HepG2 (cell line): Measurements from ENCODE around the gene RITA1. TPM values are rescaled to one million over a fixed set of nuclear protein-coding genes. Genes with fewer than 3 reads are reported as not detected.

Experiments
- ATAC-seq: fragments of 200-7000 bp; cut with Tn5 transposase; 3 replicates; pipeline ENCODE4 v1.9.1; 2020; ENCODE audit warnings: mild to moderate bottlenecking, moderate library complexity
- BruUV-seq: library from RNA; stranded (reverse); fragments of 400-500 nt; replicated peaks from 2 replicates; lab custom pipeline; 2021; lab: Mats Ljungman, UMichigan
- CTCF ChIA-PET: fragments of 300-600 bp; formaldehyde crosslinking; extraction: SDS; loops from one replicate; lab custom pipeline; 2021; ENCODE audit warnings: low total read pairs, inconsistent platforms, low intra/inter-chr PET ratio; lab: Yijun Ruan, JAX
- POLR2A ChIA-PET: fragments of 350-600 bp; sonication (Branson Sonifier 250); formaldehyde crosslinking; loops from one replicate; lab custom pipeline; 2020; ENCODE audit warnings: antibody characterized with exemption, inconsistent platforms; lab: Yijun Ruan, JAX
- DNase-seq: peaks from one replicate; pipeline ENCODE4 v3.0.0-alpha.2; 2015; ENCODE audit warnings: low spot score
- FAIRE-seq: peaks from 3 replicates; lab custom pipeline; 2011; peaks lifted over from hg19 to GRCh38; lab: Jason Lieb, UNC
- H2AFZ ChIP-seq: one replicate; pipeline ENCODE4 v1.6.1; 2011; ENCODE audit warnings: low read length, inconsistent platforms
- H3K27ac ChIP-seq: fragments of 300-600 bp; 3 replicates; pipeline ENCODE4 v1.8.0; 2011; ENCODE audit warnings: mixed run types, mild to moderate bottlenecking, mixed read lengths, low read length, inconsistent platforms; ENCODE audit not compliant: insufficient read depth; ENCODE audit errors: extremely low read length
- H3K27me3 ChIP-seq, 2 experiments: fragments of 200-600 bp in 1 of 2; 2 replicates in 1 of 2; 3 replicates in 1 of 2; pipeline versions ENCODE4 v1.6.0 to v1.8.0; 2011; ENCODE audit warnings: low read length in 2 of 2, mild to moderate bottlenecking in 2 of 2, moderate library complexity in 2 of 2, inconsistent platforms in 1 of 2; ENCODE audit not compliant: insufficient read depth in 2 of 2, control insufficient read depth in 1 of 2
- H3K36me3 ChIP-seq, 2 experiments: fragments of 200-600 bp in 1 of 2; replicated peaks in 1 of 2; 2 replicates in 1 of 2; 3 replicates in 1 of 2; pipeline versions ENCODE4 v1.5.1 to v1.8.0; 2011; ENCODE audit warnings: low read length in 2 of 2, inconsistent platforms in 1 of 2; ENCODE audit not compliant: insufficient read depth in 2 of 2, control insufficient read depth in 1 of 2
- H3K4me1 ChIP-seq: 2 replicates; pipeline ENCODE4 v1.5.1; 2012; ENCODE audit warnings: low read length, inconsistent platforms; ENCODE audit not compliant: insufficient read depth
- H3K4me2 ChIP-seq: 2 replicates; pipeline ENCODE4 v1.6.0; 2011; ENCODE audit warnings: low read depth, low read length, inconsistent platforms
- H3K4me3 ChIP-seq, 3 experiments: fragments of 200-600 bp in 1 of 3; sonication (generic), shearing (Covaris generic) in 1 of 3; replicated peaks in 1 of 3; 2 replicates each; pipeline ENCODE4 v1.5.1; 2011 to 2016; ENCODE audit warnings: low read length in 3 of 3, inconsistent platforms in 2 of 3, low read depth in 2 of 3, mild to moderate bottlenecking in 2 of 3, control low read depth in 1 of 3, mixed read lengths in 1 of 3; ENCODE audit not compliant: insufficient read depth in 1 of 3
- H3K79me2 ChIP-seq: one replicate; pipeline ENCODE4 v1.6.1; 2011; ENCODE audit warnings: low read length, inconsistent platforms; ENCODE audit not compliant: insufficient read depth
- H3K9ac ChIP-seq: 2 replicates; pipeline ENCODE4 v1.6.0; 2011; ENCODE audit warnings: mild to moderate bottlenecking, low read depth, low read length, inconsistent platforms; ENCODE audit not compliant: insufficient read depth
- H3K9me3 ChIP-seq: 2 replicates; pipeline ENCODE4 v1.5.1; 2012; ENCODE audit warnings: mild to moderate bottlenecking, low read length
- H4K20me1 ChIP-seq: 2 replicates; pipeline ENCODE4 v1.6.0; 2011; ENCODE audit warnings: inconsistent platforms, mild to moderate bottlenecking, low read length, moderate library complexity; ENCODE audit not compliant: insufficient read depth
- CCAR2 ChIP-seq: fragments of 200-400 bp; formaldehyde crosslinking; optimal IDR thresholded peaks from 2 replicates; pipeline ENCODE3; 2018; ENCODE audit warnings: low read depth, mild to moderate bottlenecking, low read length, moderate library complexity
- FOXK1 ChIP-seq: sonication (generic); formaldehyde crosslinking; IDR thresholded peaks from 2 replicates; pipeline ENCODE4 v1.4.0; 2020; ENCODE audit warnings: low read depth, missing genetic modification reagents, borderline replicate concordance
- NR2F2 ChIP-seq: IDR thresholded peaks from 2 replicates; pipeline ENCODE4 v1.6.1; 2012; ENCODE audit warnings: low read depth, inconsistent platforms, borderline replicate concordance
- NR2F6 ChIP-seq, 2 experiments: IDR thresholded peaks; 2 replicates each; pipeline ENCODE4 v1.6.1; 2016; ENCODE audit warnings: antibody characterized with exemption in 1 of 2, mild to moderate bottlenecking in 1 of 2
- RBAK ChIP-seq: sonication (generic); formaldehyde crosslinking; IDR thresholded peaks from 2 replicates; pipeline ENCODE4 v1.5.1; 2020; ENCODE audit warnings: mild to moderate bottlenecking, missing genetic modification reagents
- RFX3 ChIP-seq: IDR thresholded peaks from 2 replicates; pipeline ENCODE4 v1.6.1; 2016; ENCODE audit warnings: missing biosample characterization, missing genetic modification reagents
- SP5 ChIP-seq: IDR thresholded peaks from 2 replicates; pipeline ENCODE4 v1.6.1; 2016; ENCODE audit warnings: low read depth, borderline replicate concordance
- ZMYM2 ChIP-seq: sonication (generic); formaldehyde crosslinking; IDR thresholded peaks from 2 replicates; pipeline ENCODE4 v1.8.0; 2022; ENCODE audit warnings: mild to moderate bottlenecking, missing genetic modification reagents
- ZNF24 ChIP-seq: fragments of 450-650 bp; IDR thresholded peaks from 2 replicates; pipeline ENCODE4 v1.6.1; 2017; ENCODE audit warnings: antibody characterized with exemption, mild to moderate bottlenecking
- ZNF274 ChIP-seq: sonication (generic); formaldehyde crosslinking; IDR thresholded peaks from 2 replicates; pipeline ENCODE4 v1.5.1; 2020; ENCODE audit warnings: mild to moderate bottlenecking, missing genetic modification reagents
- ZNF335 ChIP-seq: sonication (generic); formaldehyde crosslinking; IDR thresholded peaks from 2 replicates; pipeline ENCODE4 v1.4.0; 2020; ENCODE audit warnings: missing genetic modification reagents
- ZNF570 ChIP-seq: sonication (generic); formaldehyde crosslinking; IDR thresholded peaks from 2 replicates; pipeline ENCODE4 v1.4.0; 2020; ENCODE audit warnings: mild to moderate bottlenecking, missing genetic modification reagents, borderline replicate concordance
- ZNF709 ChIP-seq: sonication (generic); formaldehyde crosslinking; IDR thresholded peaks from 2 replicates; pipeline ENCODE4 v1.5.0; 2020; ENCODE audit warnings: mild to moderate bottlenecking, missing genetic modification reagents
- ZNF773 ChIP-seq: sonication (generic); formaldehyde crosslinking; IDR thresholded peaks from 2 replicates; pipeline ENCODE4 v1.4.0; 2020; ENCODE audit warnings: missing genetic modification reagents, borderline replicate concordance
- WGBS: methylation state at CpG from one replicate; pipeline ENCODE4 v1.1.6; 2017; ENCODE audit warnings: low lambda C conversion rate; 5-methylcytosine and 5-hydroxymethylcytosine counted together
- in situ Hi-C: cut with HindIII; loops from 2 replicates; pipeline ENCODE4 v1.10.0; 2017; ENCODE audit warnings: low pct_unique_long_range_greater_than_20kb; ENCODE audit not compliant: extremely low pct_ligation_motif_present
- intact Hi-C: fragments of 100-400 bp; cut with micrococcal nuclease; formaldehyde crosslinking; loops from one replicate; pipeline ENCODE4 v1.10.0; 2022; ENCODE audit not compliant: unreplicated experiment
- polyA plus RNA-seq, 8 experiments: library from polyadenylated mRNA; depleted of rRNA in 3 of 8; stranded (reverse) in 7 of 8; unstranded in 1 of 8; fragments of >200 nt; fragmentation: Illumina TruSeq in 4 of 8; extraction: Trizol in 4 of 8; gene quantifications; 2 replicates each; pipeline versions ENCODE4 v1.2.1 to v1.2.3, GENCODE V29; 2011 to 2016; ENCODE audit warnings: low read depth in 4 of 8, missing spikeins in 1 of 8, mixed read lengths in 1 of 8; ENCODE audit not compliant: insufficient read depth in 1 of 8
- total RNA-seq, 5 experiments: library from RNA; depleted of rRNA; stranded (reverse); fragments of >200 nt; fragmentation: Illumina TruSeq; extraction: Trizol; gene quantifications; 2 replicates each; pipeline ENCODE4 v1.2.3, GENCODE V29; 2016; ENCODE audit warnings: low read depth in 1 of 5
- TF ChIP-seq, protein P1 (sequence below): IDR thresholded peaks from 2 replicates; pipeline ENCODE4 v1.6.1; 2016; ENCODE audit warnings: control low read depth
- TF ChIP-seq, protein P2 (sequence below): IDR thresholded peaks from 2 replicates; pipeline ENCODE4 v1.6.1; 2012; ENCODE audit warnings: low read depth, low read length, improper control_type of control experiment

RITA1 gene
- total and polyA plus RNA-seq, 2 of the 13 experiments (the other 11 are each of a cell fraction or from before 2014, with no cell fraction given) = 12.4 to 28.9 TPM

DNA sequence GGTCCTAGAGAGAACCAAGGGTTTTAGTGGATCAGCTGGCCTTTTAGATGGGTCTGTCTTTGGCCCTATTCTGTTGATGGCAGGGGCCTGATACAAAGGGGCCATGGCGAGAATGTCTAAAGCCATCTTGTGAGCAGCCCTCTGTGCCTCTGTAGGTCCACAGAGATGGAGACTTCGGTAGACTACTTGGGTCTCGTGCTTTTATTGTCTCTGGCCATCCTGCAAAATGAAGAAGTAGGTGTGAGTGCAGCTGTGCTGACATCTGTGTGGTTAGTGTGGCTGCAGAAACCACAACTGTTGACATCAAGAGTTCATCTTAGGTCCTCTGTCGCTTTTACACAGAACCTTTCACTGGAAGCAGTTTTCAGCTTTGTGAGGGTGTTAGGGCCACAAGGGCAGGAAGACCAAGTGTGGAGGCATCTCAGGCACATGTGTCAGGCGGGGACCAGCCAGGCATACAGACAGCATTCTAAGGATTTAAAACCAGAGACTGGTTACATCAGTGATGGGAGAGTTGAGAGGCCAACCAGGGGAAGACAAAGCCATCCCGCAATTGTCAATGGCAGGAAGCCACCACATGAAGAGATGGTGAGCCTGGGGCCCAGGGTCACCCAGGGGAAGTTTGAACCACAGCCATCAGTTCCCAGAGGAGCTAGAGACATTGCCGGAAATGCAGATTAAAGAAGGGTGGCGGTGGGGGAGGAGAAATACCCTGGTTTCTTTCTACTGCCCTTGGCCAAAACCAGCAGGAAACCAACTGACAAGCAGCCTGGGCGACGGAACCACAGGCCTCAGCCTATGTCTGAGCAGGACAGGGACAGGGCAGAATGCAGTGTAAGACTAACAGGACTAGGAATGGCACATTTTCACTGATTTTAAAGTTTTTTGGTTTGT, 22.8 kb downstream of the RITA1 start:
- ChIA-PET CTCF (no interaction called here), POLR2A (interaction anchor here (0.6 to 3.8 kb wide), 4 partner anchors 13 to 37 kb away, joined by 3 to 39 read pairs (median 5); partner anchors contain the start of genes DDX54 and TPCN1)
- Histone ChIP-seq H3K79me2 (no peaks in the 10 kb centered on the region), H2AFZ (no peak overlapping the region), H3K36me3 (no peaks in the 10 kb centered on the region), H3K27ac (no peak overlapping the region), H3K9me3 (no peaks in the 10 kb centered on the region), H4K20me1 (no peaks in the 10 kb centered on the region), H3K4me3 (no peak overlapping the region), H3K4me1 (peaks cover 49% of the 10 kb centered on the region), H3K9ac (no peak overlapping the region), H3K27me3 (no peaks in the 10 kb centered on the region), H3K4me2 (peak overlapping the region; percentile 19; the same call in 1 of the 2 replicates)
- DNase-seq = no peak
- no peak for FAIRE-seq
- peak; percentile 34; the same call in 2 of the 3 replicates for ATAC-seq
- WGBS = 74% methylated on average over 10 of the region's 10 CpGs
- BruUV-seq = no TSS peak
- in situ Hi-C loops (no loop called here), intact Hi-C loops (no loop called here)
- TF ChIP-seq RFX3 (CRISPR knock-in tag) (no peak), CCAR2 (no peak), FOXK1 (CRISPR knock-in tag) (no peak), ZNF335 (no peak), ZNF274 (no peak), ZNF570 (no peak), ZMYM2 (no peak), ZNF709 (CRISPR knock-in tag) (no peak), ZNF773 (CRISPR knock-in tag) (no peak), SP5 (CRISPR knock-in tag) (no peak), RBAK (CRISPR knock-in tag) (no peak), NR2F6 (IDR thresholded peaks at IDR 0.05) (no peak), NR2F6 (CRISPR knock-in tag; IDR thresholded peaks at IDR 0.05) (no peak), NR2F2 (no peak), ZNF24 (no peak)
- TF ChIP-seq, protein P1, sequence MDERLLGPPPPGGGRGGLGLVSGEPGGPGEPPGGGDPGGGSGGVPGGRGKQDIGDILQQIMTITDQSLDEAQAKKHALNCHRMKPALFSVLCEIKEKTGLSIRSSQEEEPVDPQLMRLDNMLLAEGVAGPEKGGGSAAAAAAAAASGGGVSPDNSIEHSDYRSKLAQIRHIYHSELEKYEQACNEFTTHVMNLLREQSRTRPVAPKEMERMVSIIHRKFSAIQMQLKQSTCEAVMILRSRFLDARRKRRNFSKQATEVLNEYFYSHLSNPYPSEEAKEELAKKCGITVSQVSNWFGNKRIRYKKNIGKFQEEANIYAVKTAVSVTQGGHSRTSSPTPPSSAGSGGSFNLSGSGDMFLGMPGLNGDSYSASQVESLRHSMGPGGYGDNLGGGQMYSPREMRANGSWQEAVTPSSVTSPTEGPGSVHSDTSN = no peak
- TF ChIP-seq, protein P2, sequence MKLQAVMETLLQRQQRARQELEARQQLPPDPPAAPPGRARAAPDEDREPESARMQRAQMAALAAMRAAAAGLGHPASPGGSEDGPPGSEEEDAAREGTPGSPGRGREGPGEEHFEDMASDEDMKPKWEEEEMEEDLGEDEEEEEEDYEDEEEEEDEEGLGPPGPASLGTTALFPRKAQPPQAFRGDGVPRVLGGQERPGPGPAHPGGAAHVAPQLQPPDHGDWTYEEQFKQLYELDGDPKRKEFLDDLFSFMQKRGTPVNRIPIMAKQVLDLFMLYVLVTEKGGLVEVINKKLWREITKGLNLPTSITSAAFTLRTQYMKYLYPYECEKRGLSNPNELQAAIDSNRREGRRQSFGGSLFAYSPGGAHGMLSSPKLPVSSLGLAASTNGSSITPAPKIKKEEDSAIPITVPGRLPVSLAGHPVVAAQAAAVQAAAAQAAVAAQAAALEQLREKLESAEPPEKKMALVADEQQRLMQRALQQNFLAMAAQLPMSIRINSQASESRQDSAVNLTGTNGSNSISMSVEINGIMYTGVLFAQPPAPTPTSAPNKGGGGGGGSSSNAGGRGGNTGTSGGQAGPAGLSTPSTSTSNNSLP = no peak
